GM12878 (cell line): ENCODE measurements around the gene TMSB15B. TPM values are rescaled to one million over a fixed set of nuclear protein-coding genes. Genes with fewer than 3 reads are reported as not detected.

ENCODE experiments used
- BCL11A ChIP-seq: IDR thresholded peaks from 2 replicates; pipeline ENCODE4 v1.6.1; 2011; ENCODE audit warnings: low read depth, low read length
- CBX3 ChIP-seq: fragments of 200-600 bp; sonication (generic); IDR thresholded peaks from 2 replicates; pipeline ENCODE4 v1.6.1; 2016; ENCODE audit warnings: low read depth, borderline replicate concordance
- CEBPB ChIP-seq, 2 experiments: fragments of 150-350 bp in 1 of 2; IDR thresholded peaks; 2 replicates each; pipeline ENCODE4 v1.6.1; 2012 to 2014; ENCODE audit warnings: low read depth in 2 of 2, low read length in 2 of 2, borderline replicate concordance in 1 of 2, inconsistent platforms in 1 of 2
- E2F8 ChIP-seq: fragments of 450-650 bp; IDR thresholded peaks from 2 replicates; pipeline ENCODE4 v1.6.1; 2018; ENCODE audit warnings: mild to moderate bottlenecking, low read depth, moderate library complexity; ENCODE audit not compliant: partially characterized antibody
- ESRRA ChIP-seq: IDR thresholded peaks from 2 replicates; pipeline ENCODE4 v1.6.1; 2012; ENCODE audit warnings: mild to moderate bottlenecking, low read length, improper control_type of control experiment
- FOXK2 ChIP-seq: fragments of 450-650 bp; IDR thresholded peaks from 2 replicates; pipeline ENCODE4 v1.6.1; 2017; ENCODE audit warnings: mild to moderate bottlenecking, moderate library complexity
- HDAC6 ChIP-seq: fragments of 200-600 bp; sonication (generic); IDR thresholded peaks from one replicate; pipeline ENCODE4 v1.8.0; 2017; ENCODE audit warnings: antibody characterized with exemption; ENCODE audit not compliant: unreplicated experiment
- KLF5 ChIP-seq: fragments of 450-650 bp; IDR thresholded peaks from 2 replicates; pipeline ENCODE4 v1.6.1; 2014; ENCODE audit warnings: mild to moderate bottlenecking; ENCODE audit not compliant: partially characterized antibody
- LARP7 ChIP-seq: fragments of 450-650 bp; IDR thresholded peaks from 2 replicates; pipeline ENCODE4 v1.6.1; 2017; ENCODE audit warnings: mild to moderate bottlenecking
- NBN ChIP-seq: fragments of 450-650 bp; IDR thresholded peaks from 2 replicates; pipeline ENCODE4 v1.6.1; 2016
- NR2C1 ChIP-seq: fragments of 450-650 bp; IDR thresholded peaks from 2 replicates; pipeline ENCODE4 v1.6.1; 2017; ENCODE audit warnings: antibody characterized with exemption, mild to moderate bottlenecking, moderate library complexity
- PAX8 ChIP-seq: fragments of 450-650 bp; IDR thresholded peaks from 2 replicates; pipeline ENCODE4 v1.6.1; 2017; ENCODE audit warnings: mild to moderate bottlenecking, moderate library complexity
- RB1 ChIP-seq: fragments of 450-650 bp; formaldehyde crosslinking; IDR thresholded peaks from 2 replicates; pipeline ENCODE4 v1.6.1; 2017; ENCODE audit warnings: mild to moderate bottlenecking, borderline replicate concordance
- RCOR1 ChIP-seq: conservative IDR thresholded peaks from 2 replicates; pipeline ENCODE4 v1.6.1; 2012; ENCODE audit warnings: low read depth, low read length, improper control_type of control experiment
- RELA ChIP-seq: fragments of 450-650 bp; IDR thresholded peaks from 2 replicates; pipeline ENCODE4 v1.8.0; 2014; ENCODE audit warnings: borderline replicate concordance; ENCODE audit not compliant: partially characterized antibody
- RUNX3 ChIP-seq: IDR thresholded peaks from 2 replicates; pipeline ENCODE4 v1.6.1; 2012; ENCODE audit warnings: low read length, inconsistent platforms
- SPI1 ChIP-seq: IDR thresholded peaks from 2 replicates; pipeline ENCODE4 v1.6.1; 2011; ENCODE audit warnings: low read depth, mild to moderate bottlenecking, low read length, moderate library complexity, borderline replicate concordance; ENCODE audit not compliant: insufficient read depth
- SREBF2 ChIP-seq: IDR thresholded peaks from 2 replicates; pipeline ENCODE4 v1.6.1; 2012; ENCODE audit warnings: mild to moderate bottlenecking, low read length
- YBX1 ChIP-seq: fragments of 450-650 bp; IDR thresholded peaks from 2 replicates; pipeline ENCODE4 v1.6.1; 2016; ENCODE audit warnings: antibody characterized with exemption
- ZNF217 ChIP-seq: fragments of 450-650 bp; IDR thresholded peaks from 2 replicates; pipeline ENCODE4 v1.6.1; 2017; ENCODE audit warnings: antibody characterized with exemption, mild to moderate bottlenecking
- ZNF274 ChIP-seq: IDR thresholded peaks from one replicate; pipeline ENCODE4 v1.8.0; 2011; ENCODE audit not compliant: insufficient read length, insufficient read depth
- polyA plus RNA-seq, 11 experiments: library from polyadenylated mRNA; depleted of rRNA in 4 of 11; unstranded in 6 of 11; stranded (reverse) in 5 of 11; fragments of >200 nt; fragmentation: Nextera tagmentation in 4 of 11; fragmentation: Illumina TruSeq in 1 of 11; extraction: Ambion mirVana in 4 of 11; extraction: Trizol in 1 of 11; gene quantifications; 1 replicate in 1 of 11; 2 replicates in 10 of 11; pipeline versions ENCODE4 v1.2.1 to v1.2.3, GENCODE V29; 2011 to 2016; ENCODE audit warnings: inconsistent platforms in 2 of 11, missing spikeins in 2 of 11, low read depth in 1 of 11
- total RNA-seq, 4 experiments: library from RNA; depleted of rRNA in 3 of 4; stranded (reverse); fragments of >200 nt in 3 of 4; fragmentation: Illumina TruSeq in 1 of 4; extraction: Trizol in 1 of 4; gene quantifications; 2 replicates each; pipeline versions ENCODE4 v1.2.1 to v1.2.3, GENCODE V29; 2013 to 2021
- TF ChIP-seq, protein P1 (sequence below): IDR thresholded peaks from 2 replicates; pipeline ENCODE4 v1.6.1; 2011; ENCODE audit warnings: mild to moderate bottlenecking, low read depth, low read length, moderate library complexity; ENCODE audit not compliant: insufficient replicate concordance
- TF ChIP-seq, protein P2 (sequence below): fragments of 450-650 bp; IDR thresholded peaks from 2 replicates; pipeline ENCODE4 v1.6.1; 2017; ENCODE audit warnings: mild to moderate bottlenecking, moderate library complexity

Gene TMSB15B
- total and polyA plus RNA-seq, 10 of the 15 experiments (the other 5 are each of a cell fraction or from before 2014, with no cell fraction given), result 8.8 to 45.2 (median 18.1) TPM

GRCh38 chrX:103932133-103932532 lies 30.3 kb upstream of the TMSB15B start (continued):
- TF ChIP-seq, protein P1, sequence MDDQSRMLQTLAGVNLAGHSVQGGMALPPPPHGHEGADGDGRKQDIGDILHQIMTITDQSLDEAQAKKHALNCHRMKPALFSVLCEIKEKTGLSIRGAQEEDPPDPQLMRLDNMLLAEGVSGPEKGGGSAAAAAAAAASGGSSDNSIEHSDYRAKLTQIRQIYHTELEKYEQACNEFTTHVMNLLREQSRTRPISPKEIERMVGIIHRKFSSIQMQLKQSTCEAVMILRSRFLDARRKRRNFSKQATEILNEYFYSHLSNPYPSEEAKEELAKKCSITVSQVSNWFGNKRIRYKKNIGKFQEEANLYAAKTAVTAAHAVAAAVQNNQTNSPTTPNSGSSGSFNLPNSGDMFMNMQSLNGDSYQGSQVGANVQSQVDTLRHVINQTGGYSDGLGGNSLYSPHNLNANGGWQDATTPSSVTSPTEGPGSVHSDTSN, result peak; percentile 48
- TF ChIP-seq RUNX3 (0 out of 2 replicates have a peak, but pooled peaks have one; percentile 27), ZNF274 (no peak), E2F8 (no peak), NR2C1 (no peak), KLF5 (no peak), LARP7 (no peak), PAX8 (no peak), YBX1 (no peak), SPI1 (no peak), CEBPB (IDR thresholded peaks at IDR 0.05; ENCODE audit: borderline replicate concordance in 1 of 2, low read depth in 2 of 2, low read length in 2 of 2) (no peak), FOXK2 (no peak), CBX3 (no peak), NBN (no peak), RCOR1 (no peak), ESRRA (no peak), ZNF217 (no peak), SREBF2 (no peak), HDAC6 (no peak), BCL11A (no peak), RB1 (no peak), RELA (no peak)
- TF ChIP-seq, protein P2, sequence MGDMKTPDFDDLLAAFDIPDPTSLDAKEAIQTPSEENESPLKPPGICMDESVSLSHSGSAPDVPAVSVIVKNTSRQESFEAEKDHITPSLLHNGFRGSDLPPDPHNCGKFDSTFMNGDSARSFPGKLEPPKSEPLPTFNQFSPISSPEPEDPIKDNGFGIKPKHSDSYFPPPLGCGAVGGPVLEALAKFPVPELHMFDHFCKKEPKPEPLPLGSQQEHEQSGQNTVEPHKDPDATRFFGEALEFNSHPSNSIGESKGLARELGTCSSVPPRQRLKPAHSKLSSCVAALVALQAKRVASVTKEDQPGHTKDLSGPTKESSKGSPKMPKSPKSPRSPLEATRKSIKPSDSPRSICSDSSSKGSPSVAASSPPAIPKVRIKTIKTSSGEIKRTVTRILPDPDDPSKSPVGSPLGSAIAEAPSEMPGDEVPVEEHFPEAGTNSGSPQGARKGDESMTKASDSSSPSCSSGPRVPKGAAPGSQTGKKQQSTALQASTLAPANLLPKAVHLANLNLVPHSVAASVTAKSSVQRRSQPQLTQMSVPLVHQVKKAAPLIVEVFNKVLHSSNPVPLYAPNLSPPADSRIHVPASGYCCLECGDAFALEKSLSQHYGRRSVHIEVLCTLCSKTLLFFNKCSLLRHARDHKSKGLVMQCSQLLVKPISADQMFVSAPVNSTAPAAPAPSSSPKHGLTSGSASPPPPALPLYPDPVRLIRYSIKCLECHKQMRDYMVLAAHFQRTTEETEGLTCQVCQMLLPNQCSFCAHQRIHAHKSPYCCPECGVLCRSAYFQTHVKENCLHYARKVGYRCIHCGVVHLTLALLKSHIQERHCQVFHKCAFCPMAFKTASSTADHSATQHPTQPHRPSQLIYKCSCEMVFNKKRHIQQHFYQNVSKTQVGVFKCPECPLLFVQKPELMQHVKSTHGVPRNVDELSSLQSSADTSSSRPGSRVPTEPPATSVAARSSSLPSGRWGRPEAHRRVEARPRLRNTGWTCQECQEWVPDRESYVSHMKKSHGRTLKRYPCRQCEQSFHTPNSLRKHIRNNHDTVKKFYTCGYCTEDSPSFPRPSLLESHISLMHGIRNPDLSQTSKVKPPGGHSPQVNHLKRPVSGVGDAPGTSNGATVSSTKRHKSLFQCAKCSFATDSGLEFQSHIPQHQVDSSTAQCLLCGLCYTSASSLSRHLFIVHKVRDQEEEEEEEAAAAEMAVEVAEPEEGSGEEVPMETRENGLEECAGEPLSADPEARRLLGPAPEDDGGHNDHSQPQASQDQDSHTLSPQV, result no peak
